NB4 (cell line): Measurements from ENCODE around the gene AGPS.

Experiments
- DNase-seq: peaks from one replicate; pipeline ENCODE4 v3.0.0; 2010; ENCODE audit warnings: low read depth
- H3K4me3 ChIP-seq: one replicate; pipeline ENCODE4 v1.5.1; 2011; ENCODE audit warnings: mild to moderate bottlenecking, low read depth, low read length, moderate library complexity
- CTCF ChIP-seq: IDR thresholded peaks from one replicate; pipeline ENCODE4 v1.5.1; 2012; ENCODE audit warnings: low read depth, low read length
- MAX ChIP-seq: IDR thresholded peaks from 2 replicates; pipeline ENCODE4 v1.6.1; 2011; ENCODE audit warnings: low read depth, low read length
- MYC ChIP-seq: IDR thresholded peaks from 2 replicates; pipeline ENCODE4 v1.6.1; 2011; ENCODE audit warnings: low read depth, low read length
- POLR2A ChIP-seq: IDR thresholded peaks from 2 replicates; pipeline ENCODE4 v1.6.1; 2011; ENCODE audit warnings: mild to moderate bottlenecking; ENCODE audit not compliant: insufficient read length; ENCODE audit errors: extremely low read depth

The AGPS gene

GRCh38 chr2:177551989-177552421, 159.4 kb downstream of the AGPS start:
- no peak for TF ChIP-seq MYC
- no peak for TF ChIP-seq POLR2A
- no peak for TF ChIP-seq CTCF
- TF ChIP-seq MAX: no peak
- H3K4me3 ChIP-seq: peak overlapping the region; percentile 92
- no peak for DNase-seq

- peak overlapping the region; percentile 92 for H3K4me3 ChIP-seq
- DNase-seq: peak; percentile 94
Observed at GRCh38 chr2:177552422-177553175, 160.0 kb downstream of the AGPS start.

GRCh38 chr2:177553176-177553884, 160.8 kb downstream of the AGPS start:
- peak overlapping the region; percentile 92 for H3K4me3 ChIP-seq
- no peak for DNase-seq
- TF ChIP-seq CTCF: no peak
- no peak for TF ChIP-seq MAX
- no peak for TF ChIP-seq POLR2A
- TF ChIP-seq MYC: no peak

More at GRCh38 chr2:177552422-177553175, 160.0 kb downstream of the AGPS start:
- TF ChIP-seq POLR2A (peak; percentile 41), MAX (peak; percentile 48; the same call in 1 of the 2 replicates), CTCF (no peak), MYC (peak; percentile 64)

- TF ChIP-seq CTCF: no peak
- no peak for TF ChIP-seq MYC
- TF ChIP-seq MAX: no peak
- no peak for TF ChIP-seq POLR2A
- H3K4me3 ChIP-seq: no peak overlapping the region
- no peak for DNase-seq
Observed at GRCh38 chr2:177554365-177554764, 161.8 kb downstream of the AGPS start.

- no peak for DNase-seq
- TF ChIP-seq MAX (no peak), CTCF (no peak), POLR2A (no peak), MYC (no peak)
- no peak overlapping the region for H3K4me3 ChIP-seq
Observed at GRCh38 chr2:177556153-177556552, 163.6 kb downstream of the AGPS start.
